SK-N-SH (cell line): ENCODE results near the gene CNTD1. TPM values are rescaled to one million over a fixed set of nuclear protein-coding genes. Genes with fewer than 3 reads are reported as not detected.
A peak's percentile ranks its signal among the peaks of the same experiment; 100 is the strongest.

Experiments
- CTCF ChIA-PET: fragments of 300-600, 350-600 bp; formaldehyde crosslinking; extraction: SDS; loops from one replicate; lab custom pipeline; 2021; lab: Yijun Ruan, JAX
- POLR2A ChIA-PET: fragments of 350-600 bp; sonication (Branson Sonifier 250); formaldehyde crosslinking; extraction: SDS; loops from one replicate; lab custom pipeline; 2020; ENCODE audit warnings: antibody characterized with exemption, inconsistent platforms; lab: Yijun Ruan, JAX
- DNase-seq: peaks from one replicate; pipeline ENCODE4 v3.0.0; 2012
- H2AFZ ChIP-seq: fragments of 200-600 bp; sonication (generic); 2 replicates; pipeline ENCODE4 v1.8.1; 2016; ENCODE audit warnings: antibody characterized with exemption, mild to moderate bottlenecking, low read depth
- H3F3A ChIP-seq: fragments of 200-600 bp; sonication (generic); replicated peaks from 2 replicates; pipeline ENCODE3; 2016; ENCODE audit warnings: antibody characterized with exemption, mild to moderate bottlenecking; ENCODE audit not compliant: insufficient read depth
- H3K27ac ChIP-seq, 2 experiments: fragments of 200-500 bp in 1 of 2; fragments of 200-600 bp in 1 of 2; sonication (Bioruptor generic) in 1 of 2; sonication (generic), shearing (Covaris generic) in 1 of 2; 2 replicates each; pipeline versions ENCODE4 v1.5.1 to v1.6.1; 2014 to 2016; ENCODE audit warnings: low read depth in 2 of 2, inconsistent platforms in 1 of 2, low read length in 1 of 2, mild to moderate bottlenecking in 1 of 2, mixed read lengths in 1 of 2
- H3K27me3 ChIP-seq: fragments of 200-600 bp; sonication (generic), shearing (Covaris generic); 2 replicates; pipeline ENCODE4 v1.6.1; 2016; ENCODE audit warnings: mixed run types; ENCODE audit not compliant: insufficient read depth
- H3K36me3 ChIP-seq, 2 experiments: fragments of 200-500 bp in 1 of 2; fragments of 200-600 bp in 1 of 2; sonication (Bioruptor generic) in 1 of 2; sonication (generic) in 1 of 2; replicated peaks in 1 of 2; 2 replicates each; pipeline versions ENCODE3 to v1.5.1; 2014 to 2016; ENCODE audit warnings: low read length in 1 of 2, mild to moderate bottlenecking in 1 of 2; ENCODE audit not compliant: insufficient read depth in 2 of 2, control insufficient read depth in 1 of 2
- H3K4me1 ChIP-seq, 2 experiments: fragments of 200-500 bp in 1 of 2; fragments of 200-600 bp in 1 of 2; sonication (Bioruptor generic) in 1 of 2; sonication (generic), shearing (Covaris generic) in 1 of 2; 2 replicates each; pipeline versions ENCODE4 v1.5.1 to v1.6.1; 2014 to 2016; ENCODE audit warnings: low read depth in 1 of 2, low read length in 1 of 2, mixed run types in 1 of 2; ENCODE audit not compliant: insufficient read depth in 2 of 2, control insufficient read depth in 1 of 2
- H3K4me2 ChIP-seq: fragments of 200-600 bp; sonication (generic), shearing (Covaris generic); 2 replicates; pipeline ENCODE4 v1.6.1; 2017; ENCODE audit warnings: mixed run types
- H3K4me3 ChIP-seq, 2 experiments: fragments of 200-500 bp in 1 of 2; fragments of 200-600 bp in 1 of 2; sonication (Bioruptor generic) in 1 of 2; sonication (generic), shearing (Covaris generic) in 1 of 2; 2 replicates each; pipeline versions ENCODE4 v1.5.1 to v1.8.1; 2014 to 2016; ENCODE audit warnings: low read depth in 2 of 2, inconsistent platforms in 1 of 2, low read length in 1 of 2, mild to moderate bottlenecking in 1 of 2, mixed read lengths in 1 of 2, moderate library complexity in 1 of 2
- H3K79me2 ChIP-seq: fragments of 200-600 bp; sonication (generic); 2 replicates; pipeline ENCODE4 v1.8.1; 2017; ENCODE audit warnings: mild to moderate bottlenecking; ENCODE audit not compliant: insufficient read depth
- H3K9ac ChIP-seq: fragments of 200-600 bp; sonication (generic); 2 replicates; pipeline ENCODE4 v1.6.1; 2017; ENCODE audit warnings: mixed run types
- H3K9me2 ChIP-seq: fragments of 200-600 bp; sonication (generic); 2 replicates; pipeline ENCODE4 v1.6.1; 2017; ENCODE audit warnings: mixed run types
- H3K9me3 ChIP-seq: fragments of 200-600 bp; sonication (generic); 2 replicates; pipeline ENCODE4 v1.6.1; 2017; ENCODE audit warnings: mixed run types, mild to moderate bottlenecking, moderate library complexity
- H4K20me1 ChIP-seq: fragments of 200-600 bp; sonication (generic); 2 replicates; pipeline ENCODE4 v1.6.1; 2017; ENCODE audit warnings: mild to moderate bottlenecking, mixed run types; ENCODE audit not compliant: insufficient read depth
- CHD2 ChIP-seq: fragments of 150-350 bp; IDR thresholded peaks from 2 replicates; pipeline ENCODE4 v1.6.1; 2018; ENCODE audit warnings: low read length; ENCODE audit not compliant: partially characterized antibody
- ELF1 ChIP-seq: IDR thresholded peaks from 2 replicates; pipeline ENCODE4 v1.4.0; 2012
- EP300 ChIP-seq, 2 experiments: IDR thresholded peaks; 2 replicates each; pipeline versions ENCODE4 v1.4.0 to v1.6.1; 2012; ENCODE audit warnings: borderline replicate concordance in 1 of 2, low read depth in 1 of 2, low read length in 1 of 2
- EZH2phosphoT487 ChIP-seq: fragments of 200-600 bp; sonication (generic); IDR thresholded peaks from 2 replicates; pipeline ENCODE4 v1.6.1; 2017; ENCODE audit warnings: low read depth, mixed run types, mild to moderate bottlenecking, antibody characterized with exemption, moderate library complexity, borderline replicate concordance
- FOSL2 ChIP-seq: IDR thresholded peaks from 2 replicates; pipeline ENCODE4 v1.4.0; 2012; ENCODE audit warnings: low read depth, mild to moderate bottlenecking, moderate library complexity, borderline replicate concordance
- FOXJ3 ChIP-seq: sonication (generic); formaldehyde crosslinking; IDR thresholded peaks from 2 replicates; pipeline ENCODE4 v1.5.1; 2020; ENCODE audit warnings: mild to moderate bottlenecking, missing genetic modification reagents
- FOXM1 ChIP-seq: IDR thresholded peaks from 2 replicates; pipeline ENCODE4 v1.4.0; 2012; ENCODE audit warnings: low read depth, mild to moderate bottlenecking
- GABPA ChIP-seq: IDR thresholded peaks from 2 replicates; pipeline ENCODE4 v1.4.0; 2012; ENCODE audit warnings: low read depth, mild to moderate bottlenecking
- MXI1 ChIP-seq: IDR thresholded peaks from 2 replicates; pipeline ENCODE4 v1.6.1; 2012; ENCODE audit warnings: mild to moderate bottlenecking, low read depth, low read length, improper control_type of control experiment
- NRF1 ChIP-seq: IDR thresholded peaks from 2 replicates; pipeline ENCODE4 v1.6.1; 2012; ENCODE audit warnings: low read depth, mild to moderate bottlenecking, low read length
- POLR2AphosphoS5 ChIP-seq: IDR thresholded peaks from 2 replicates; pipeline ENCODE4 v1.6.1; 2012; ENCODE audit warnings: low read depth, low read length
- RAD21 ChIP-seq: IDR thresholded peaks from 2 replicates; pipeline ENCODE4 v1.6.1; 2012; ENCODE audit warnings: mild to moderate bottlenecking, low read length
- SIN3A ChIP-seq: IDR thresholded peaks from 2 replicates; pipeline ENCODE4 v1.6.1; 2012; ENCODE audit warnings: low read depth, mild to moderate bottlenecking, low read length, moderate library complexity, borderline replicate concordance
- TAF1 ChIP-seq: IDR thresholded peaks from 2 replicates; pipeline ENCODE4 v1.6.1; 2012; ENCODE audit warnings: low read depth, mild to moderate bottlenecking, low read length, moderate library complexity, borderline replicate concordance
- TEAD4 ChIP-seq: IDR thresholded peaks from 2 replicates; pipeline ENCODE4 v1.4.0; 2012; ENCODE audit warnings: mild to moderate bottlenecking, borderline replicate concordance; ENCODE audit not compliant: insufficient read depth
- YY1 ChIP-seq: IDR thresholded peaks from 2 replicates; pipeline ENCODE4 v1.4.0; 2012; ENCODE audit warnings: low read depth, mild to moderate bottlenecking
- WGBS: methylation state at CpG from one replicate; pipeline ENCODE4 v1.1.6; 2017; ENCODE audit warnings: low lambda C conversion rate; 5-methylcytosine and 5-hydroxymethylcytosine counted together
- polyA plus RNA-seq, 3 experiments: library from polyadenylated mRNA; depleted of rRNA; stranded (reverse); fragments of >200 nt; gene quantifications; 2 replicates each; pipeline ENCODE4 v1.2.3, GENCODE V29; 2012
- TF ChIP-seq, protein P1 (sequence below): IDR thresholded peaks from 2 replicates; pipeline ENCODE4; 2012
- TF ChIP-seq, protein P2 (sequence below): IDR thresholded peaks from 2 replicates; pipeline ENCODE4 v1.4.0; 2012; ENCODE audit warnings: low read depth
- TF ChIP-seq, protein P3 (sequence below): IDR thresholded peaks from 2 replicates; pipeline ENCODE4 v1.4.0; 2012; ENCODE audit warnings: low read depth, borderline replicate concordance
- TF ChIP-seq, protein P4 (sequence below): fragments of 150-350 bp; IDR thresholded peaks from 2 replicates; pipeline ENCODE4 v1.6.1; 2016; ENCODE audit warnings: mild to moderate bottlenecking, low read depth, low read length
- TF ChIP-seq, protein P5 (sequence below): fragments of 150-350 bp; IDR thresholded peaks from 2 replicates; pipeline ENCODE4 v1.6.1; 2017; ENCODE audit warnings: antibody characterized with exemption, low read length, low read depth, borderline replicate concordance
- TF ChIP-seq, protein P6 (sequence below): fragments of 200-600 bp; sonication (generic); IDR thresholded peaks from 2 replicates; pipeline ENCODE4 v1.6.1; 2017; ENCODE audit warnings: antibody characterized with exemption, mild to moderate bottlenecking, moderate library complexity
- TF ChIP-seq, protein P7 (sequence below): IDR thresholded peaks from 2 replicates; pipeline ENCODE4 v1.4.0; 2012; ENCODE audit warnings: low read depth, borderline replicate concordance

The CNTD1 gene
- polyA plus RNA-seq, 1 of the 3 experiments (the other 2 are of a cell fraction) = not detected

DNA sequence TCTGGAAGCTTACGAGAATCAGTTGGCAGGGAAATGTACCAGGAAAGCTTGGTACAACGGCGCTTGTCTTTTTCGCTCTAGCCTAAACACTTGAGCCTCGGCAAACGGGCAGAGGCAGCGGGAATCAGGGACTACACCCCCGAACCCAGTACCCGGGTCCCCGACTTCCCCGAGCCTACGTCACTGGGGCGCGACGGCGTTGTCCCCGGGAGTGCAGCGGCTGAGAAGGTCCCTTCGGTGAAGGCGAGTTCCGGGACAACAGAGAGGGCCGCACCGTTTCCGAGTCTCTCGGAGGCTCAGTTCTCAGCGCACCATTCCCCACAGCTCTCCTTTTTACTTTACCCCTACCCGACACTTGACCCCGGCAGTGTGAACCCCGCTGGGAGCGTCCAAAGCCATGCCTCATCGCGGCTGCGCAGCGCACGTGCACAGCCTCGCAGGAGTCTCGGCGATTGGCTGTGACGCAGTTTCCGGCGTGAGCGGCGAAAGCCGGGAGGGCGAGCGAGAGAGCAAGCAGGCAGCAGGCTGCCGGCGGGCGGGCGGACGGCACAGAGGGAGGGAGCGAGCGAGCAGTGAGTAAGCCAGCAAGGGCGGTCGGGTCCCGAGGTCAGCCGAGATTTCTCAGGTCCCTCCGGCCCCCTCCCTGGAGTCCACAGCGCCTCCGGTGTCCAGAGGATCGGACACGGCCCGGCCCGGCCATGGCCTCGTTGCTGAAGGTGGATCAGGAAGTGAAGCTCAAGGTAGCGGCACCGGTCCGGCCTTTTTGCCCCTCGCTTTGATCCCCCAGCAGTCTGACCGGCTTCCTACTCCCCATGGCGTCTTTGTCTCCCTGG lies 34.5 kb downstream of the CNTD1 start, which contains the start of gene PSME3:
TSS of gene PSME3 (plus strand) at position 464 of the 833 bp plus-strand sequence. CDS start at position 699, 235 bp downstream.
- WGBS = 3% methylated on average over 33 of the region's 71 CpGs
- peak within 1 kb of the TSS; percentile 98 for H2AFZ ChIP-seq
- H3F3A ChIP-seq = peaks cover 9% of the 10 kb centered on the region
- H3K9me3 ChIP-seq = no peaks in the 10 kb centered on the region
- POLR2A ChIA-PET = interaction anchor here (0.6 to 1.1 kb wide), 4 partner anchors 9 to 166 kb away, joined by 3 to 12 read pairs (median 4); partner anchors contain the start of gene BECN1
- CTCF ChIA-PET = interaction anchor here (1.1 to 4.3 kb wide), 7 partner anchors 9 to 255 kb away, joined by 4 to 33 read pairs (median 14); partner anchors contain the start of genes AOC2, BECN1 and RPL27
- no peaks in the 10 kb centered on the region for H3K9me2 ChIP-seq
- peak within 1 kb of the TSS; percentile 98 for H3K4me2 ChIP-seq
- H3K4me1 ChIP-seq = peaks cover 4 to 9% of the 10 kb centered on the region in 2 experiments; a peak in 3 of 4 replicates
- peak within 1 kb of the TSS; percentile 79 to 83 for H3K4me3 ChIP-seq
- no peaks in the 10 kb centered on the region for H3K27me3 ChIP-seq
- H3K36me3 ChIP-seq = peaks cover 19 to 28% of the 10 kb centered on the region in 2 experiments
- peak; percentile 94 for DNase-seq
- H3K27ac ChIP-seq = peak within 1 kb of the TSS; percentile 74 to 86
- H3K79me2 ChIP-seq = peaks cover 49% of the 10 kb centered on the region
- H3K9ac ChIP-seq = peak within 1 kb of the TSS; percentile 92
- no peaks in the 10 kb centered on the region for H4K20me1 ChIP-seq
- TF ChIP-seq, protein P1, sequence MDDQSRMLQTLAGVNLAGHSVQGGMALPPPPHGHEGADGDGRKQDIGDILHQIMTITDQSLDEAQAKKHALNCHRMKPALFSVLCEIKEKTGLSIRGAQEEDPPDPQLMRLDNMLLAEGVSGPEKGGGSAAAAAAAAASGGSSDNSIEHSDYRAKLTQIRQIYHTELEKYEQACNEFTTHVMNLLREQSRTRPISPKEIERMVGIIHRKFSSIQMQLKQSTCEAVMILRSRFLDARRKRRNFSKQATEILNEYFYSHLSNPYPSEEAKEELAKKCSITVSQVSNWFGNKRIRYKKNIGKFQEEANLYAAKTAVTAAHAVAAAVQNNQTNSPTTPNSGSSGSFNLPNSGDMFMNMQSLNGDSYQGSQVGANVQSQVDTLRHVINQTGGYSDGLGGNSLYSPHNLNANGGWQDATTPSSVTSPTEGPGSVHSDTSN = no peak
- TF ChIP-seq RAD21 (no peak), EP300 (IDR thresholded peaks at IDR 0.05; ENCODE audit: borderline replicate concordance in 1 of 2, low read depth in 1 of 2, low read length in 1 of 2) (peak in 1 of 2 experiments; percentile 10; a peak in 1 of 4 replicates), TEAD4 (no peak), MXI1 (peak; percentile 98), TAF1 (peak; percentile 70), POLR2AphosphoS5 (peak; percentile 94), NRF1 (peak; percentile 73), CHD2 (peak; percentile 14), FOXM1 (no peak), SIN3A (peak; percentile 60; the same call in 1 of the 2 replicates), EZH2phosphoT487 (no peak), YY1 (no peak), FOSL2 (no peak), FOXJ3 (CRISPR knock-in tag) (peak; percentile 42; the same call in 1 of the 2 replicates), GABPA (peak; percentile 84), ELF1 (peak; percentile 75)
- TF ChIP-seq, protein P2, sequence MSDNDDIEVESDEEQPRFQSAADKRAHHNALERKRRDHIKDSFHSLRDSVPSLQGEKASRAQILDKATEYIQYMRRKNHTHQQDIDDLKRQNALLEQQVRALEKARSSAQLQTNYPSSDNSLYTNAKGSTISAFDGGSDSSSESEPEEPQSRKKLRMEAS = peak; percentile 99
- TF ChIP-seq, protein P3, sequence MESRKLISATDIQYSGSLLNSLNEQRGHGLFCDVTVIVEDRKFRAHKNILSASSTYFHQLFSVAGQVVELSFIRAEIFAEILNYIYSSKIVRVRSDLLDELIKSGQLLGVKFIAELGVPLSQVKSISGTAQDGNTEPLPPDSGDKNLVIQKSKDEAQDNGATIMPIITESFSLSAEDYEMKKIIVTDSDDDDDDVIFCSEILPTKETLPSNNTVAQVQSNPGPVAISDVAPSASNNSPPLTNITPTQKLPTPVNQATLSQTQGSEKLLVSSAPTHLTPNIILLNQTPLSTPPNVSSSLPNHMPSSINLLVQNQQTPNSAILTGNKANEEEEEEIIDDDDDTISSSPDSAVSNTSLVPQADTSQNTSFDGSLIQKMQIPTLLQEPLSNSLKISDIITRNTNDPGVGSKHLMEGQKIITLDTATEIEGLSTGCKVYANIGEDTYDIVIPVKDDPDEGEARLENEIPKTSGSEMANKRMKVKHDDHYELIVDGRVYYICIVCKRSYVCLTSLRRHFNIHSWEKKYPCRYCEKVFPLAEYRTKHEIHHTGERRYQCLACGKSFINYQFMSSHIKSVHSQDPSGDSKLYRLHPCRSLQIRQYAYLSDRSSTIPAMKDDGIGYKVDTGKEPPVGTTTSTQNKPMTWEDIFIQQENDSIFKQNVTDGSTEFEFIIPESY = peak; percentile 28; the same call in 1 of the 2 replicates
- TF ChIP-seq, protein P4, sequence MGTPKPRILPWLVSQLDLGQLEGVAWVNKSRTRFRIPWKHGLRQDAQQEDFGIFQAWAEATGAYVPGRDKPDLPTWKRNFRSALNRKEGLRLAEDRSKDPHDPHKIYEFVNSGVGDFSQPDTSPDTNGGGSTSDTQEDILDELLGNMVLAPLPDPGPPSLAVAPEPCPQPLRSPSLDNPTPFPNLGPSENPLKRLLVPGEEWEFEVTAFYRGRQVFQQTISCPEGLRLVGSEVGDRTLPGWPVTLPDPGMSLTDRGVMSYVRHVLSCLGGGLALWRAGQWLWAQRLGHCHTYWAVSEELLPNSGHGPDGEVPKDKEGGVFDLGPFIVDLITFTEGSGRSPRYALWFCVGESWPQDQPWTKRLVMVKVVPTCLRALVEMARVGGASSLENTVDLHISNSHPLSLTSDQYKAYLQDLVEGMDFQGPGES = no peak
- TF ChIP-seq, protein P5, sequence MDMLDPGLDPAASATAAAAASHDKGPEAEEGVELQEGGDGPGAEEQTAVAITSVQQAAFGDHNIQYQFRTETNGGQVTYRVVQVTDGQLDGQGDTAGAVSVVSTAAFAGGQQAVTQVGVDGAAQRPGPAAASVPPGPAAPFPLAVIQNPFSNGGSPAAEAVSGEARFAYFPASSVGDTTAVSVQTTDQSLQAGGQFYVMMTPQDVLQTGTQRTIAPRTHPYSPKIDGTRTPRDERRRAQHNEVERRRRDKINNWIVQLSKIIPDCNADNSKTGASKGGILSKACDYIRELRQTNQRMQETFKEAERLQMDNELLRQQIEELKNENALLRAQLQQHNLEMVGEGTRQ = 0 out of 2 replicates have a peak, but pooled peaks have one; percentile 7
- TF ChIP-seq, protein P6, sequence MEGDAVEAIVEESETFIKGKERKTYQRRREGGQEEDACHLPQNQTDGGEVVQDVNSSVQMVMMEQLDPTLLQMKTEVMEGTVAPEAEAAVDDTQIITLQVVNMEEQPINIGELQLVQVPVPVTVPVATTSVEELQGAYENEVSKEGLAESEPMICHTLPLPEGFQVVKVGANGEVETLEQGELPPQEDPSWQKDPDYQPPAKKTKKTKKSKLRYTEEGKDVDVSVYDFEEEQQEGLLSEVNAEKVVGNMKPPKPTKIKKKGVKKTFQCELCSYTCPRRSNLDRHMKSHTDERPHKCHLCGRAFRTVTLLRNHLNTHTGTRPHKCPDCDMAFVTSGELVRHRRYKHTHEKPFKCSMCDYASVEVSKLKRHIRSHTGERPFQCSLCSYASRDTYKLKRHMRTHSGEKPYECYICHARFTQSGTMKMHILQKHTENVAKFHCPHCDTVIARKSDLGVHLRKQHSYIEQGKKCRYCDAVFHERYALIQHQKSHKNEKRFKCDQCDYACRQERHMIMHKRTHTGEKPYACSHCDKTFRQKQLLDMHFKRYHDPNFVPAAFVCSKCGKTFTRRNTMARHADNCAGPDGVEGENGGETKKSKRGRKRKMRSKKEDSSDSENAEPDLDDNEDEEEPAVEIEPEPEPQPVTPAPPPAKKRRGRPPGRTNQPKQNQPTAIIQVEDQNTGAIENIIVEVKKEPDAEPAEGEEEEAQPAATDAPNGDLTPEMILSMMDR = peak; percentile 14; the same call in 1 of the 2 replicates
- TF ChIP-seq, protein P7, sequence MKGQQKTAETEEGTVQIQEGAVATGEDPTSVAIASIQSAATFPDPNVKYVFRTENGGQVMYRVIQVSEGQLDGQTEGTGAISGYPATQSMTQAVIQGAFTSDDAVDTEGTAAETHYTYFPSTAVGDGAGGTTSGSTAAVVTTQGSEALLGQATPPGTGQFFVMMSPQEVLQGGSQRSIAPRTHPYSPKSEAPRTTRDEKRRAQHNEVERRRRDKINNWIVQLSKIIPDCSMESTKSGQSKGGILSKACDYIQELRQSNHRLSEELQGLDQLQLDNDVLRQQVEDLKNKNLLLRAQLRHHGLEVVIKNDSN = peak; percentile 78
